Upper lobe of left lung (tissue), 4 donors: Measurements from ENCODE around the gene SYT12.

Source experiments
- CTCF ChIP-seq, 6 experiments: fragments of 450-650 bp in 4 of 6; fragments of 200-600 bp in 2 of 6; sonication (generic) in 2 of 6; IDR thresholded peaks; one replicate each; pipeline ENCODE4 v1.5.1; 2016 to 2019; ENCODE audit warnings: antibody characterized with exemption in 6 of 6
- EP300 ChIP-seq, 4 donors: sonication (generic); formaldehyde crosslinking; IDR thresholded peaks; one replicate each; pipeline ENCODE4 v1.5.1; 2017; ENCODE audit warnings: antibody characterized with exemption in 4 of 4, control low read depth in 2 of 4
- POLR2A ChIP-seq, 4 donors: fragments of 450-650 bp; IDR thresholded peaks; one replicate each; pipeline ENCODE4 v1.5.1; 2016 to 2017; ENCODE audit warnings: antibody characterized with exemption in 4 of 4, mild to moderate bottlenecking in 2 of 4
- POLR2AphosphoS5 ChIP-seq, 2 donors: sonication (generic); formaldehyde crosslinking; IDR thresholded peaks; one replicate each; pipeline ENCODE4 v1.5.1; 2017; ENCODE audit warnings: antibody characterized with exemption in 2 of 2

DNA sequence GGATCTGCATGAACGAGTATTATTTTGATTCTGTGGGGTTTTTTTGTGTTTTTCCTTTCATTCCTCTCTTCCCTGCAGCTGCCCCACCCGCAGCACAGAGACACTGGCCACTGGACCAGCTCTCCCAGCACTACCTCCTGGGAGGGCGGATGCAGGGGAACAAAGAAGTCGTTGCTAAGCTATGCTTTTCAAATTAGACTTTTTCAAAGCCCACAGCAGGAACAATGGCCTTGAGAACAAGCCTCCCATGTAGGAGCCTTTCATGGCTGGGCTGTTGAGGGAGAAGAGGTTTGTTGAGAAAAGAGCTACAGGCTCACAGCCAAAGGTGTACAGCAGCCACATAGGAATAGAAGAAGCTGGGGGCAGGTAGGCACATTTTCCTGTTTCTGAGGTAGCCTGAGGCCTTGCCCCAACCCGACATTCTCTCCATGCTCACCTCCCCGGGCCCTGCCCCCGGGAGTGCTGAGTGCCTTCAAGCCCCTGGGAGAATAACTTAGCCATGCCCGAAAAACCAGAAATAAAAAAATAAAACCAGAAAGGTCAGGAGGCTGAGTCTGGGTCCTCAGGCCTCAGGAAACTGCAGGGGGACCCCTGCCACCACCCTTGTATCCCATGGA lies 20.5 kb upstream of the SYT12 start:
- TF ChIP-seq POLR2A (IDR thresholded peaks at IDR 0.05) (no peak), CTCF (IDR thresholded peaks at IDR 0.05) (no peak), POLR2AphosphoS5 (IDR thresholded peaks at IDR 0.05) (no peak), EP300 (IDR thresholded peaks at IDR 0.05) (no peak)
